WTC11 (cell line): ENCODE data around the gene PRDM12. TPM values are rescaled to one million over a fixed set of nuclear protein-coding genes. Genes with fewer than 3 reads are reported as not detected.

ENCODE experiments used
- ATAC-seq: fragments of 200-7000 bp; cut with Tn5 transposase; 2 replicates; pipeline ENCODE4 v1.10.0; 2021; ENCODE audit warnings: mild to moderate bottlenecking, moderate library complexity
- CTCF ChIA-PET: fragments of 300-600 bp; sonication (Branson Sonifier 250); formaldehyde crosslinking; loops from one replicate; lab custom pipeline; 2021; ENCODE audit warnings: antibody characterized with exemption; lab: Charles Lee
- POLR2A ChIA-PET: fragments of 350-600 bp; sonication (Branson Sonifier 250); formaldehyde crosslinking; loops from one replicate; lab custom pipeline; 2021; ENCODE audit warnings: antibody characterized with exemption; lab: Charles Lee
- DNase-seq: peaks from one replicate; pipeline ENCODE4 v3.0.0; 2021; ENCODE audit warnings: low spot score
- H3K27ac Mint-ChIP-seq: 2 replicates; pipeline ENCODE4 v1.8.0; 2021; ENCODE audit warnings: mixed read lengths
- H3K27me3 Mint-ChIP-seq: 2 replicates; pipeline ENCODE4 v1.8.0; 2021; ENCODE audit warnings: low read depth, mild to moderate bottlenecking, moderate library complexity, mixed read lengths
- H3K36me3 Mint-ChIP-seq: 2 replicates; pipeline ENCODE4 v1.8.0; 2021; ENCODE audit warnings: mixed read lengths
- H3K4me1 Mint-ChIP-seq: 2 replicates; pipeline ENCODE4 v1.8.0; 2022; ENCODE audit warnings: mixed read lengths
- H3K4me3 Mint-ChIP-seq: 2 replicates; pipeline ENCODE4 v1.8.0; 2021; ENCODE audit warnings: mild to moderate bottlenecking, moderate library complexity, mixed read lengths
- H3K9me3 Mint-ChIP-seq: 2 replicates; pipeline ENCODE4 v1.8.0; 2021; ENCODE audit warnings: mixed read lengths
- EMX1 ChIP-seq: fragments of 250-450 bp; sonication (Bioruptor Pico); IDR thresholded peaks from 2 replicates; pipeline ENCODE4 v1.8.0; 2021; ENCODE audit warnings: mild to moderate bottlenecking
- ESRRA ChIP-seq: sonication (generic); formaldehyde crosslinking; IDR thresholded peaks from 2 replicates; pipeline ENCODE4 v1.8.1; 2022; ENCODE audit warnings: mild to moderate bottlenecking, missing genetic modification reagents, borderline replicate concordance
- JAZF1 ChIP-seq: fragments of 250-450 bp; sonication (Bioruptor Pico); IDR thresholded peaks from 2 replicates; pipeline ENCODE4 v1.9.0; 2021; ENCODE audit warnings: moderate library complexity, mild to moderate bottlenecking, inconsistent platforms
- NR2C2 ChIP-seq: sonication (generic); formaldehyde crosslinking; IDR thresholded peaks from 2 replicates; pipeline ENCODE4 v1.8.0; 2022; ENCODE audit warnings: mild to moderate bottlenecking, missing genetic modification reagents
- SOX15 ChIP-seq: fragments of 250-450 bp; sonication (Bioruptor Pico); IDR thresholded peaks from 2 replicates; pipeline ENCODE4 v1.9.0; 2021; ENCODE audit warnings: mild to moderate bottlenecking
- TEAD4 ChIP-seq: sonication (generic); formaldehyde crosslinking; IDR thresholded peaks from 2 replicates; pipeline ENCODE4 v1.8.0; 2022; ENCODE audit warnings: mild to moderate bottlenecking, missing genetic modification reagents
- ZNF121 ChIP-seq: sonication (generic); formaldehyde crosslinking; IDR thresholded peaks from 2 replicates; pipeline ENCODE4 v1.8.0; 2023; ENCODE audit warnings: missing genetic modification reagents
- ZNF416 ChIP-seq: fragments of 250-450 bp; sonication (Bioruptor Pico); IDR thresholded peaks from 2 replicates; pipeline ENCODE4 v1.9.0; 2021; ENCODE audit warnings: mild to moderate bottlenecking, inconsistent platforms
- ZNF671 ChIP-seq: fragments of 250-450 bp; sonication (Bioruptor Pico); IDR thresholded peaks from 2 replicates; pipeline ENCODE4 v1.8.0; 2021; ENCODE audit warnings: mild to moderate bottlenecking
- total RNA-seq: library from RNA; stranded (reverse); gene quantifications from 3 replicates; pipeline ENCODE4 v1.2.3, GENCODE V29; 2021
- TF ChIP-seq, protein P1 (sequence below): sonication (generic); formaldehyde crosslinking; IDR thresholded peaks from 2 replicates; pipeline ENCODE4 v1.8.0; 2023; ENCODE audit warnings: missing genetic modification reagents, mild to moderate bottlenecking, borderline replicate concordance
- TF ChIP-seq, protein P2 (sequence below): sonication (generic); formaldehyde crosslinking; IDR thresholded peaks from 2 replicates; pipeline ENCODE4 v1.8.1; 2023; ENCODE audit warnings: mild to moderate bottlenecking, missing genetic modification reagents, moderate library complexity
- TF ChIP-seq, protein P3 (sequence below): fragments of 250-450 bp; sonication (Bioruptor Pico); IDR thresholded peaks from 2 replicates; pipeline ENCODE4 v1.9.0; 2021; ENCODE audit warnings: mild to moderate bottlenecking
- TF ChIP-seq, protein P4 (sequence below): fragments of 250-450 bp; sonication (Bioruptor Pico); conservative IDR thresholded peaks from 2 replicates; pipeline ENCODE4 v1.9.0; 2021; ENCODE audit warnings: mild to moderate bottlenecking
- TF ChIP-seq, protein P5 (sequence below): sonication (generic); formaldehyde crosslinking; IDR thresholded peaks from 2 replicates; pipeline ENCODE4 v1.8.1; 2023; ENCODE audit warnings: mild to moderate bottlenecking, missing genetic modification reagents, moderate library complexity
- TF ChIP-seq, protein P6 (sequence below): fragments of 200-600 bp; IDR thresholded peaks from 2 replicates; pipeline ENCODE4 v1.8.0; 2022; ENCODE audit warnings: antibody characterized with exemption
- TF ChIP-seq, protein P7 (sequence below): sonication (generic); formaldehyde crosslinking; IDR thresholded peaks from 2 replicates; pipeline ENCODE4 v1.8.1; 2022; ENCODE audit warnings: missing genetic modification reagents, borderline replicate concordance
- TF ChIP-seq, protein P8 (sequence below): sonication (generic); formaldehyde crosslinking; IDR thresholded peaks from 2 replicates; pipeline ENCODE4 v1.8.1; 2023; ENCODE audit warnings: mild to moderate bottlenecking, missing genetic modification reagents, borderline replicate concordance
- TF ChIP-seq, protein P9 (sequence below): sonication (generic); formaldehyde crosslinking; IDR thresholded peaks from 2 replicates; pipeline ENCODE4 v1.8.1; 2022; ENCODE audit warnings: low read depth, mild to moderate bottlenecking, moderate library complexity, missing genetic modification reagents, borderline replicate concordance

Gene PRDM12
- total RNA-seq, 1 experiment from 2014 or later, result 0.09 TPM

DNA sequence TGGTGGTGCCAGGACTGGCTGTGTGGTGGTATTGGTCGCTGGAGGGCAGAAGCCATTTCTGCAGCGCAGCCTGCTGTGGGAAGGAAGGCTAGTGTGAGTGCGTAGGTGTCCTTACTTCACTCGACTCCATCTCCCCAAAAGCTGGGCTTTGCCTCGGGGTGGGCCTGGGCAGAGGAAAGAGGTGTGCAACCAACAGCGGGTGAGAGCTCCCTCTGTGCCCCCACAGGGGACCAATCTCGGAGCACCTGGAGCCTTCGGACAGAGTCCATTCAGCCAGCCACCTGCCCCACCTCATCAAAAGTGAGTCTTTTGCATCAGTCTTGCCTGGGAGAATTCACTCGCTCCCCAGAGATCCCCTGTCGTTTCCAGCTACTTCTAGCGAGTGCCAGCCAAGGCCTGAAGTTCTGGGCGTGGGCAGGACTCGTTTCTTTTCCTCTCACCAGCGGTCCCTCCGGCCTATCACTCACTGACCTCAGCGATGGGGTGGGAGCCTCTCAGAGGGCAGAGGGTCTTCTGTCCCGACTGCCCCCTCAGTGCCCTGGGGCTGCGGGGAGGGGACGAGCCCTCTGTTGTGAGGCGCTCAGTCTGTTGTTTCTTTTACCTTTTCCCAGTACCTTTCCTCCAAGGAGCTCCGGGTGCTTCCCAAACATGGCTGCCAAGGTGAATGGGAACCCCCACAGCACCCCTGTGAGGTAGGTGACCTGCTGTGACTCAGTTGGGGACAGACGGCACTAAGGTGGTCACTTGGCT, 32.9 kb upstream of the PRDM12 start:
- H3K4me1 Mint-ChIP-seq, result peaks cover 28% of the 10 kb centered on the region
- no peak overlapping the region; the same call in 1 of the 2 replicates for H3K27ac Mint-ChIP-seq
- no peak overlapping the region for H3K4me3 Mint-ChIP-seq
- H3K27me3 Mint-ChIP-seq, result no peaks in the 10 kb centered on the region
- ATAC-seq (no peak), DNase-seq (no peak)
- no peaks in the 10 kb centered on the region for H3K9me3 Mint-ChIP-seq
- POLR2A ChIA-PET, result no interaction called here
- peaks cover 45% of the 10 kb centered on the region for H3K36me3 Mint-ChIP-seq
- CTCF ChIA-PET, result interaction anchor here (1.0 kb wide), 1 partner anchor 10 kb away, joined by 3 read pairs; no protein-coding TSS in a partner anchor
- TF ChIP-seq ZNF121 (CRISPR knock-in tag) (no peak), ESRRA (no peak), ZNF416 (CRISPR knock-in tag) (no peak), EMX1 (no peak), SOX15 (CRISPR knock-in tag) (no peak), ZNF671 (CRISPR knock-in tag) (no peak), NR2C2 (CRISPR knock-in tag) (no peak), TEAD4 (CRISPR knock-in tag) (no peak), JAZF1 (CRISPR knock-in tag) (no peak)
- TF ChIP-seq, protein P1, sequence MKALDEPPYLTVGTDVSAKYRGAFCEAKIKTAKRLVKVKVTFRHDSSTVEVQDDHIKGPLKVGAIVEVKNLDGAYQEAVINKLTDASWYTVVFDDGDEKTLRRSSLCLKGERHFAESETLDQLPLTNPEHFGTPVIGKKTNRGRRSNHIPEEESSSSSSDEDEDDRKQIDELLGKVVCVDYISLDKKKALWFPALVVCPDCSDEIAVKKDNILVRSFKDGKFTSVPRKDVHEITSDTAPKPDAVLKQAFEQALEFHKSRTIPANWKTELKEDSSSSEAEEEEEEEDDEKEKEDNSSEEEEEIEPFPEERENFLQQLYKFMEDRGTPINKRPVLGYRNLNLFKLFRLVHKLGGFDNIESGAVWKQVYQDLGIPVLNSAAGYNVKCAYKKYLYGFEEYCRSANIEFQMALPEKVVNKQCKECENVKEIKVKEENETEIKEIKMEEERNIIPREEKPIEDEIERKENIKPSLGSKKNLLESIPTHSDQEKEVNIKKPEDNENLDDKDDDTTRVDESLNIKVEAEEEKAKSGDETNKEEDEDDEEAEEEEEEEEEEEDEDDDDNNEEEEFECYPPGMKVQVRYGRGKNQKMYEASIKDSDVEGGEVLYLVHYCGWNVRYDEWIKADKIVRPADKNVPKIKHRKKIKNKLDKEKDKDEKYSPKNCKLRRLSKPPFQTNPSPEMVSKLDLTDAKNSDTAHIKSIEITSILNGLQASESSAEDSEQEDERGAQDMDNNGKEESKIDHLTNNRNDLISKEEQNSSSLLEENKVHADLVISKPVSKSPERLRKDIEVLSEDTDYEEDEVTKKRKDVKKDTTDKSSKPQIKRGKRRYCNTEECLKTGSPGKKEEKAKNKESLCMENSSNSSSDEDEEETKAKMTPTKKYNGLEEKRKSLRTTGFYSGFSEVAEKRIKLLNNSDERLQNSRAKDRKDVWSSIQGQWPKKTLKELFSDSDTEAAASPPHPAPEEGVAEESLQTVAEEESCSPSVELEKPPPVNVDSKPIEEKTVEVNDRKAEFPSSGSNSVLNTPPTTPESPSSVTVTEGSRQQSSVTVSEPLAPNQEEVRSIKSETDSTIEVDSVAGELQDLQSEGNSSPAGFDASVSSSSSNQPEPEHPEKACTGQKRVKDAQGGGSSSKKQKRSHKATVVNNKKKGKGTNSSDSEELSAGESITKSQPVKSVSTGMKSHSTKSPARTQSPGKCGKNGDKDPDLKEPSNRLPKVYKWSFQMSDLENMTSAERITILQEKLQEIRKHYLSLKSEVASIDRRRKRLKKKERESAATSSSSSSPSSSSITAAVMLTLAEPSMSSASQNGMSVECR (CRISPR knock-in tag), result no peak
- TF ChIP-seq, protein P2, sequence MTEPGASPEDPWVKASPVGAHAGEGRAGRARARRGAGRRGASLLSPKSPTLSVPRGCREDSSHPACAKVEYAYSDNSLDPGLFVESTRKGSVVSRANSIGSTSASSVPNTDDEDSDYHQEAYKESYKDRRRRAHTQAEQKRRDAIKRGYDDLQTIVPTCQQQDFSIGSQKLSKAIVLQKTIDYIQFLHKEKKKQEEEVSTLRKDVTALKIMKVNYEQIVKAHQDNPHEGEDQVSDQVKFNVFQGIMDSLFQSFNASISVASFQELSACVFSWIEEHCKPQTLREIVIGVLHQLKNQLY (CRISPR knock-in tag), result no peak
- TF ChIP-seq, protein P3, sequence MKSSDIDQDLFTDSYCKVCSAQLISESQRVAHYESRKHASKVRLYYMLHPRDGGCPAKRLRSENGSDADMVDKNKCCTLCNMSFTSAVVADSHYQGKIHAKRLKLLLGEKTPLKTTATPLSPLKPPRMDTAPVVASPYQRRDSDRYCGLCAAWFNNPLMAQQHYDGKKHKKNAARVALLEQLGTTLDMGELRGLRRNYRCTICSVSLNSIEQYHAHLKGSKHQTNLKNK (CRISPR knock-in tag), result no peak
- TF ChIP-seq, protein P4, sequence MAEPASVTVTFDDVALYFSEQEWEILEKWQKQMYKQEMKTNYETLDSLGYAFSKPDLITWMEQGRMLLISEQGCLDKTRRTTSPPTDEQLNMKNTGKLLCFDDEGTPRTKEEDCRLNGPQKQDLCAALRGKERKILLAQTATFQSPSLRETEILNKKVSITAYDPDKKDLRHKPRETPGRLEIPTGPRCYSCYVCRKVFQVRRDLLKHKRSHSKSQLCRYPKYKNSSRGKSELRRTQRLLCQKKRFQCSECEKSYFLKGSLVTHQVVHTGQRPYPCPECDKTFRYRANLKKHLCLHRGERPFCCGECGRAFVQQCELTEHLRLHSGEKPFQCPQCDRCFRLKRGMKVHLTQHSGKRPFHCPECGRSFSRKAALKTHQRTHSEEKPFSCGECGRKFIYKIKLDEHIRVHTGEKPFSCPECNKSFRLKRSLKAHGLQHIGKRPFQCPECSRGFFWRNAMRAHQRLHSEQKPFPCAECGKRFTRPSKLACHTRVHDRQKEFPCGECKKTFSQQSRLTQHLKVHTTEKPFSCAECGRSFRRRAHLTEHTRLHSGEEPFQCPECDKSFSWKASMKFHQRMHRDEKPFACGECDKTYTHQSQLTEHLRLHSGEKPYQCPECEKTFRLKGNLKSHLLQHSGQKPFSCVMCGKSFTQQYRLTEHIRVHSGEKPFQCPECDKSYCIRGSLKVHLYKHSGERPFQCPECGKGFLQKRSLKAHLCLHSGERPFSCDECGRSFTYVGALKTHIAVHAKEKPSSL (CRISPR knock-in tag), result no peak
- TF ChIP-seq, protein P5, sequence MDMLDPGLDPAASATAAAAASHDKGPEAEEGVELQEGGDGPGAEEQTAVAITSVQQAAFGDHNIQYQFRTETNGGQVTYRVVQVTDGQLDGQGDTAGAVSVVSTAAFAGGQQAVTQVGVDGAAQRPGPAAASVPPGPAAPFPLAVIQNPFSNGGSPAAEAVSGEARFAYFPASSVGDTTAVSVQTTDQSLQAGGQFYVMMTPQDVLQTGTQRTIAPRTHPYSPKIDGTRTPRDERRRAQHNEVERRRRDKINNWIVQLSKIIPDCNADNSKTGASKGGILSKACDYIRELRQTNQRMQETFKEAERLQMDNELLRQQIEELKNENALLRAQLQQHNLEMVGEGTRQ (CRISPR knock-in tag), result no peak
- TF ChIP-seq, protein P6, sequence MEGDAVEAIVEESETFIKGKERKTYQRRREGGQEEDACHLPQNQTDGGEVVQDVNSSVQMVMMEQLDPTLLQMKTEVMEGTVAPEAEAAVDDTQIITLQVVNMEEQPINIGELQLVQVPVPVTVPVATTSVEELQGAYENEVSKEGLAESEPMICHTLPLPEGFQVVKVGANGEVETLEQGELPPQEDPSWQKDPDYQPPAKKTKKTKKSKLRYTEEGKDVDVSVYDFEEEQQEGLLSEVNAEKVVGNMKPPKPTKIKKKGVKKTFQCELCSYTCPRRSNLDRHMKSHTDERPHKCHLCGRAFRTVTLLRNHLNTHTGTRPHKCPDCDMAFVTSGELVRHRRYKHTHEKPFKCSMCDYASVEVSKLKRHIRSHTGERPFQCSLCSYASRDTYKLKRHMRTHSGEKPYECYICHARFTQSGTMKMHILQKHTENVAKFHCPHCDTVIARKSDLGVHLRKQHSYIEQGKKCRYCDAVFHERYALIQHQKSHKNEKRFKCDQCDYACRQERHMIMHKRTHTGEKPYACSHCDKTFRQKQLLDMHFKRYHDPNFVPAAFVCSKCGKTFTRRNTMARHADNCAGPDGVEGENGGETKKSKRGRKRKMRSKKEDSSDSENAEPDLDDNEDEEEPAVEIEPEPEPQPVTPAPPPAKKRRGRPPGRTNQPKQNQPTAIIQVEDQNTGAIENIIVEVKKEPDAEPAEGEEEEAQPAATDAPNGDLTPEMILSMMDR, result no peak
- TF ChIP-seq, protein P7, sequence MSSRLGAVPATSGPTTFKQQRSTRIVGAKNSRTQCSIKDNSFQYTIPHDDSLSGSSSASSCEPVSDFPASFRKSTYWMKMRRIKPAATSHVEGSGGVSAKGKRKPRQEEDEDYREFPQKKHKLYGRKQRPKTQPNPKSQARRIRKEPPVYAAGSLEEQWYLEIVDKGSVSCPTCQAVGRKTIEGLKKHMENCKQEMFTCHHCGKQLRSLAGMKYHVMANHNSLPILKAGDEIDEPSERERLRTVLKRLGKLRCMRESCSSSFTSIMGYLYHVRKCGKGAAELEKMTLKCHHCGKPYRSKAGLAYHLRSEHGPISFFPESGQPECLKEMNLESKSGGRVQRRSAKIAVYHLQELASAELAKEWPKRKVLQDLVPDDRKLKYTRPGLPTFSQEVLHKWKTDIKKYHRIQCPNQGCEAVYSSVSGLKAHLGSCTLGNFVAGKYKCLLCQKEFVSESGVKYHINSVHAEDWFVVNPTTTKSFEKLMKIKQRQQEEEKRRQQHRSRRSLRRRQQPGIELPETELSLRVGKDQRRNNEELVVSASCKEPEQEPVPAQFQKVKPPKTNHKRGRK, result no peak
- TF ChIP-seq, protein P8, sequence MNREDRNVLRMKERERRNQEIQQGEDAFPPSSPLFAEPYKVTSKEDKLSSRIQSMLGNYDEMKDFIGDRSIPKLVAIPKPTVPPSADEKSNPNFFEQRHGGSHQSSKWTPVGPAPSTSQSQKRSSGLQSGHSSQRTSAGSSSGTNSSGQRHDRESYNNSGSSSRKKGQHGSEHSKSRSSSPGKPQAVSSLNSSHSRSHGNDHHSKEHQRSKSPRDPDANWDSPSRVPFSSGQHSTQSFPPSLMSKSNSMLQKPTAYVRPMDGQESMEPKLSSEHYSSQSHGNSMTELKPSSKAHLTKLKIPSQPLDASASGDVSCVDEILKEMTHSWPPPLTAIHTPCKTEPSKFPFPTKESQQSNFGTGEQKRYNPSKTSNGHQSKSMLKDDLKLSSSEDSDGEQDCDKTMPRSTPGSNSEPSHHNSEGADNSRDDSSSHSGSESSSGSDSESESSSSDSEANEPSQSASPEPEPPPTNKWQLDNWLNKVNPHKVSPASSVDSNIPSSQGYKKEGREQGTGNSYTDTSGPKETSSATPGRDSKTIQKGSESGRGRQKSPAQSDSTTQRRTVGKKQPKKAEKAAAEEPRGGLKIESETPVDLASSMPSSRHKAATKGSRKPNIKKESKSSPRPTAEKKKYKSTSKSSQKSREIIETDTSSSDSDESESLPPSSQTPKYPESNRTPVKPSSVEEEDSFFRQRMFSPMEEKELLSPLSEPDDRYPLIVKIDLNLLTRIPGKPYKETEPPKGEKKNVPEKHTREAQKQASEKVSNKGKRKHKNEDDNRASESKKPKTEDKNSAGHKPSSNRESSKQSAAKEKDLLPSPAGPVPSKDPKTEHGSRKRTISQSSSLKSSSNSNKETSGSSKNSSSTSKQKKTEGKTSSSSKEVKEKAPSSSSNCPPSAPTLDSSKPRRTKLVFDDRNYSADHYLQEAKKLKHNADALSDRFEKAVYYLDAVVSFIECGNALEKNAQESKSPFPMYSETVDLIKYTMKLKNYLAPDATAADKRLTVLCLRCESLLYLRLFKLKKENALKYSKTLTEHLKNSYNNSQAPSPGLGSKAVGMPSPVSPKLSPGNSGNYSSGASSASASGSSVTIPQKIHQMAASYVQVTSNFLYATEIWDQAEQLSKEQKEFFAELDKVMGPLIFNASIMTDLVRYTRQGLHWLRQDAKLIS (CRISPR knock-in tag), result no peak
- TF ChIP-seq, protein P9, sequence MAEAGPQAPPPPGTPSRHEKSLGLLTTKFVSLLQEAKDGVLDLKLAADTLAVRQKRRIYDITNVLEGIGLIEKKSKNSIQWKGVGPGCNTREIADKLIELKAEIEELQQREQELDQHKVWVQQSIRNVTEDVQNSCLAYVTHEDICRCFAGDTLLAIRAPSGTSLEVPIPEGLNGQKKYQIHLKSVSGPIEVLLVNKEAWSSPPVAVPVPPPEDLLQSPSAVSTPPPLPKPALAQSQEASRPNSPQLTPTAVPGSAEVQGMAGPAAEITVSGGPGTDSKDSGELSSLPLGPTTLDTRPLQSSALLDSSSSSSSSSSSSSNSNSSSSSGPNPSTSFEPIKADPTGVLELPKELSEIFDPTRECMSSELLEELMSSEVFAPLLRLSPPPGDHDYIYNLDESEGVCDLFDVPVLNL, result no peak
